HG03520 (cell line): ENCODE data around the gene GPX3.

ENCODE experiments used
- ATAC-seq: cut with Tn5 transposase; IDR thresholded peaks from one replicate; pipeline ENCODE4 v1.9.1; 2021; ENCODE audit warnings: mild to moderate bottlenecking, moderate library complexity; ENCODE audit not compliant: unreplicated experiment

The GPX3 gene

DNA sequence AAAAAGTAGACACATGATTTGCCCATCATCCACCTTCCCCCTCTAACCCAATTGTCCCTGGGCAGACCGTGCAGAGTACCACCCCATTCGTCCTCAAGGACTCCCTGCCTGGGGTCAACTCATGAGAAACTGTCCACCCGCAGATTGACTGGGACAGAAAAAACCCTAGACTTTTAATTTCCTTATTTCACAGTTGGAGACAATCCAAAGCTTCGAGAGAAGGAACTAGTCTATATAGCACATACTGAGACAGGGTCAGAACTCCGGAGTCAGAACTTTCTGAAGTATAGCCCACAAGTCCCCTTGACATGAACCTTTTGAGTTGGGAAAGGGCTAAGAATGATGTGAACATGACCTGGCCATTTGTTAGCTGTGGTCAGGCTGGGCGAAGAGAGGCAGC is 7.5 kb upstream of the GPX3 start:
- no peak for ATAC-seq

DNA sequence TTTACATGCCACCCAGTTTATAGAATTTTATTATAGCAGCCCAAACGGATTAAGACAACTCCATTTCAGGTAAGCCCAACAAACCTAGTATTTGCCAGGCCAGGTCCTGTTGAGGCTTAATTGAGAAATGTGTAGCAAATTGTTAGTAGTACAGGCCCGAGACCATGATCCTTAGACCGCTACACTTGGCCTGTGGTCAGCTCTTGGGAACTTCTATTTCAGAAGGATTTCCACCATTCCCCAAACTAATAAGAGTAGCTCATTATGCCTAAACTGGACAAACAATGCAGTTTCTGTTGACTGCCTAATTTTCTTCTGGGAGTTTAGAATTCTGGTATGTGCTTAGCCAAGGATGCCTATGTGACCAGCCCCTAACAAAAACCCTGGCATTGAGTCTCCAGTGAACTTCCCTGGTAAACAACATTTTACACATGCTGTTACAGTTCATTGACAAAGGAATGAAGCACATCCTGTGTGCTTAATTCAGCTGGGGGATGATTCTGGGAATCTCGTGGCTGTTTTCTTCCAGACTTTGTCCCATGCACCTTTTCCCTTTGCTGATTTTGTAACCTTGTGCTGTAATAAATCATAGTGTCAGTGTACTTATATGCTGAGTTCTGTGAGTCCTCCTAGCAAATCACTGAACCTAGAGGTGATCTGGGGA is 5.6 kb upstream of the GPX3 start:
- no peak for ATAC-seq

DNA sequence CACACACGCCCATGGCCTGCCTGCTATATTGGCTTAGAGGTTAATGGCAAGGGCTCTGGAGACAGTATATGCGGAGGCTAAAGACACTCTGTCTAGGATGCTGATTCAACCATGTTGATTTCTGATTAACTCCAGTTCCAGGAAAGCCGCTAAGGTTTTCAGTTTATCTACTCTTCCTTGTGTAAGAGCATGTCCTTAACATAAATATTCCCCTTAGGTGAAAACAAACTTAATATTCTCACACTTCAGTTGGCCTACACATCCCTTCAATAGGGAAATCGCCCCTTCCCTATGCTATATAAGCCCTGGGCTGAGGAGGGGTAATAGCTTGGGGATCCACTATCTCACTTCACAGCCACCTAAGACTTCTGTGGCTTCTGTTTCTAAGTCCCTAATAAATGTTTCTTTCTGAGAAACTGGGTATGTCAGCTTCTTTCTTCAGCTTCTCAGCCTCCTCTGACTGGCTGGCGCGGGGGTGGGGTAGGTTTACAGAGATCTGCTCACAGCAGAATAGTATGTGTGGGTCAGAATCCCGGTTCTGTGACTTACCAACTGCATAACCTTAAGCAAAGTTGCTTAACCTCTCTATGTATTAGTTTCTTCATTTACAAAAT is 4.3 kb upstream of the GPX3 start:
- no peak for ATAC-seq

DNA sequence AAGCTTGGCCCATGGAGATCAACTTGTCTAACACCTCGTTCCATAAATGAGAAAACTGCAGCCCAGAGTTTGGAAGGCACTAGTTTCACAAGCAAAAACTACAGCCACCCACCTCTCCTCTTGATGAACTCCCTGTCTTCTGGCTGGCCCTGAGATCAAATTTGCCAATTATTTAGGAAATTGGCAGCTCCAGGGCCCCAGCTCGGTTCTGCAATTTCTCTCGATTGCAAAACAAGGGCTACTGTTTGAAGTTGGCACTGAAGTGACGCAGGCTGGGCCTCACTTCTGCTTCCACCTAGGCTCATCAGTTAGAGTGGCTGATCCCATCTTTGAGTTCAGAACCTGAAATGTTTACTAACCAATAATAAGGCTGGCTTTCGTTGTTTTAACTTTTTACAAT is 3.7 kb upstream of the GPX3 start:
- no peak for ATAC-seq

DNA sequence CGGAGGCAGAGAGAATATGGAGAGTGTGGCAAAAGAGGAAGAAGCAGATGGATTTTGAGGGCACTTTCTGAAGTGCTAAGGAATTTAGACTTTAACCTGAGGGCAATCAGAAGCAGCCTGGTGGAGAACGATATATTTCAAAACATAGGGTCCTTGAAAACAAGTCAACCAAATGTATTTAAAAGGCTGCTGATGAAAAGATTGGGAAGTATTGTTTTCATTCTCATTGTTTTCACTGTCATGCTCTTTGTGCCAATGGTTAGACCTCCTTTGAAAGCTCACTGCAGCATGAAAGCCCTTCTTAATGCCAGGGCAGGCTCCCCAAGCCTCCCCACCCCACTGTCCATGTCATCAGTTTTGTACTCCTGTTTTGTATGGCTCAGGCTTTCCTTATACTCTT is 2.5 kb upstream of the GPX3 start:
- no peak for ATAC-seq

DNA sequence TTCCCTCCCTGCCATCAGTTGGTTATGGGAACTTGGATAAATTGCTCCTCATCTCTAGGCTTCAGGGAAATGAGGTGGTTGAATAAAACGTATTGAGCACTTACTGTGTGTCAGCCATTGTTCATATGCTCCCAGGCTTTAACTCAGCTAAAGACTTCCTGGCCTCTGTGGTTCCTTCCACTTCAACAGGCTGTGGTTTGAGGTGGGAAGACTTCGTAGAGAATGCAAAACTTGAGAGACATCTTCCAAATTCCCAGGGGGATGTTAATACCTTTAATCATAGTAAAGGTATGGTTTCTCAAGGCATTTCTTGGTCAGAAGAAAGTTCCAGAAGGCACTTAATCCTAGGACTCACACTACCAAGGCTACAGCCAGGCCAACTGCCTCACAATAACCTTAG is 1.5 kb upstream of the GPX3 start:
- ATAC-seq: no peak

DNA sequence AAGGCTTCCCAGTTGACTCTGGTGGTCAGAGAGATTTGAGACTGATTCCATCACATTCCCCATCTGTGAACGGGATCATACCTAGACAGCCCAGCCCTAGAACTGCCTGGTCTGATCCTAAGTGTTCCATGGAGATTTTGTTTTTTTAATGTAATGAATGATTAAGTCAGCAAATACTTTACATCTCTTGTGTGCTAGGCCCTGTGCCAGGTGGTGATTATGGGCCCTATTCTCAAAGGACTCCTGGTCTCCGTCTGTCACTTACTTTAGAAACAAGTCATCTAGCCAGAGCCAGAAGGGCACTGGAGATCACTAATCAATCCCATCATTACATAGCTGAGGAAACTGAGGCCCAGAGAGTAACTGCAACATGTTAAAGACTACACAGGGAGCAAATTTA is 1.1 kb upstream of the GPX3 start:
- no peak for ATAC-seq

DNA sequence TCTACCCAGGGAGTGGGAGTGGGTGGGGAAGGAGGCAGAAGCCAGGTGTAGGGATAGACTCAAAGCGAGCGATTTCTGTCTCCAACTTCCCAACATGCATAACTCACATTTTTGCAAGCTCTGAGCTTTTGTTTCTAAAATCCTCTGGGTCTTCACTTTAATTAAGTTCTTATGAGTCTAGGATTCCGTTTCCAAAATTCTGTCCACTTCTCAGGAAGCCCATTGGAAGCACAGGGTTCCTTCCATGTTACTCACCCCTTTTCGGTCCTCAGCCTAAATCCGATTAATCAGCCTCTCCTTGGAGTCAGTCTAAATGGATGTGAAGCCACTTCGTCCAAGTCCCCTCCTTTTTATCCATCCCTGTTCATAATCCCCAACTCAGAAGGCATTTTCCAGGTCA is 1.4 kb downstream of the GPX3 start:
- no peak for ATAC-seq

DNA sequence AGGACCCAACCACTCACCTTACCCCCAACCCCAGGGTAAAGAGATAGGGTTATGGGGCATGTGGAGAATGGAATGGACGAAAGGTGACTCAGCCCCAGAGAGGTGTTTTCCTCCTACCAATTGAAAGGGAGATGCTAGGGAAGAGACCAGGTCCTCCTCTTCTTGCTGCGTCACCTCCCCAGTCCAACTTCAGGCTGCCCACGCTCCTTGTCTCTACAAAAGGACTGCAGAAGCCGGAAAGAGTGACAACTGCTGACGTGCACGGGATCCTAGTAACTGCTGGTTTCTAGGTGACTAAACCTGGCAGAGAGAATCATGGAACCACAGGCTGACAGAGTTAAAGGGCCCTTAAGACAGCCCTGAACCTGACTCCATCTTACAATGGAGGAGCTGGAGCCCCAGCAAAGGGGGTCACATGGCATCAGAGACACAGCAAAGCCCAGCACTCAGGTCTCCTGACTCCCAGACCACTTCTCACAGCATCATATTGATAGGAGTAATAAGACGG is 2.2 kb downstream of the GPX3 start:
- ATAC-seq: no peak

DNA sequence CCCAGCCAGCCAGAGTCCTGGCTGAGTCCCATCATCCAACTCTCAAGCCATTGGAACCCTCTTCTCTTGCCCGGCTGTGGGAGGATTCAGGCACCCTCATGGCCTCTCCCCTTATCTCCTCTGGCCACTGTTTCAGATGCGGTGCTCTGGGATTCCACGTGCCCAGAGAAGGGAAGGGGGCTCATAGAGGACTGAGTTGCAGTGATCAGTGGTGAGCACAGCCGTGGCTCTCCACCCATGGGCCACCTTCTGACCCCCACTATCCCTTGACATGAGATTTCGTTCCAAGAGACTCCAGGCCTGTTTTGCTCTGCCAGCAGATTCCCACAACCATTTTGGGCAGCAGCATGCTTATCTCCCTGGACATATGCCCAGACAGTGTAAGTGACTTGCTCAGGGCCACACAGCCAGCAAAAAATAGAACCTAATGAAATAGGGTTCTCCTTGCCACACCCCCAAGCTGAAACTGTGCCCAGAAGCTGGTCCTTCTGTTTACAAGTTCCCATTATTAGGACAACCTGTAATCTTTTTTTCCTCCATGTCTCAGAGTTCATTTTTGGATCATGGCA is 2.7 kb downstream of the GPX3 start:
- no peak for ATAC-seq

DNA sequence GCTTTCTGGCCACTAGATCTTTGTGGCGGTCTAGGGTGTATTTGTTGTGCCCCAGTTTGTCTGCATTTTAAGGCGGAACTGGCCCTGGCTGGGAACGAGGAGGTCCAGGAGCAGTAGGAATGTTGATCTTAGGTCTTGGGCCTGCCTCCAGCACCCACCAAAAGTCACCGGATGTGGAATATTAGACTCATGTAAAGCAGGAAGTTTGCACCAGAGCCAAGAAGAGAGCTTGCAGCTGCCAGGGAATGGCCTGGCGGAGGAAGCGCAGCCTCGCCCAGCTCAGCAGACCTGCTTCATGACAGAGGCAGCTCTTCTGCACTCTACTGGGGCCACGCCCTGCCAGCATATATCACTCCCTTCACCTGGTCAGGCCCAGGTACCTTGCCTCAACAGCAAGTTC is 3.3 kb downstream of the GPX3 start:
- no peak for ATAC-seq

DNA sequence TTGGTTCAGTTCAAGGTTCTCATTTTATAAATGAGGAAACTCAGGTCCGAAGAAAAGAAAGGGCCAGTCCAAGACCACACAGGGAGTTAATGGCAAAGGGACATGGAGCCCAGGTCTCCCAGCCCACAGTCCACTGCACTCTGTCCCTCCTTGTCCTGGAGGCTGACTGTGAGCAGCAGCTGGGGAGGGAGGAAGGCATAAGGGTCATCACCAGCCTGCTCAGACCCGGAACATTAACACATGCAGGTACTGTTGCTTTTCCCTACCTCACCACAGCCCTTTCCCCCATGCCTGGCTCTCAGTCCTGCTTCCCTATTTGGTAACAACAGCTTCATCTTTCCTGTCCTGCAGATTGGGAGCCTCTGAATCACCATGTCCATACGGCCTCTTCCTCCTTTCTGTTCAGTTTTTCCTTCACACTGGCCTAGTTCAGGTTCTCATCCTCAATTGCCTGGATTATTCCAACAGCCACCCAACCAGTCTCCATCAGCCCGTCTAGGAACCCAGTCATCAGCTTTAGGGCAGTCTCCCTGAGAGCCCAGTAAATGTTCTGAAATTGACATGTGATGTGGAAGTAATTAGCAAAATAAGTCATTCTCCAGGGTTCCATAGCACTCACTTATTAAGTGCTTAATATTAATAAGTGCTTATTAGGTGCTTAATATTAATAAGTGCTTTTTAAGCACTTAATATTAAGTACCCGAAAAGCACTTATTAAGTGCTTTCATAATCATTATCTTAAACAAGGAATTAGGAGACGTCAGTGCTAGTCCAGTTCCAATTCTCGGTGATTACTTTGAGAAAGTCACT is 4.3 kb downstream of the GPX3 start:
- no peak for ATAC-seq

DNA sequence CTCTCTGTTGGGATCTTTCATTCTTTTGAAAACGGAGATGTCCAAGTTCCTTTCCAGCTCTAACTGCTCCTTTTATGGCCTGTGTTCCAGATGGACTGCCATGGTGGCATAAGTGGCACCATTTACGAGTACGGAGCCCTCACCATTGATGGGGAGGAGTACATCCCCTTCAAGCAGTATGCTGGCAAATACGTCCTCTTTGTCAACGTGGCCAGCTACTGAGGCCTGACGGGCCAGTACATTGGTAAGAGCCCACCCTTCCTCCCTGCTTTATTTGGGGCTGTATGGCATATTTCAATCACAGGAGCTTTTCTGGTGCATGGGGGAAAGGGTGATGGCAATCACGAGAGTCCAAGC is 4.8 kb downstream of the GPX3 start:
- ATAC-seq: no peak

DNA sequence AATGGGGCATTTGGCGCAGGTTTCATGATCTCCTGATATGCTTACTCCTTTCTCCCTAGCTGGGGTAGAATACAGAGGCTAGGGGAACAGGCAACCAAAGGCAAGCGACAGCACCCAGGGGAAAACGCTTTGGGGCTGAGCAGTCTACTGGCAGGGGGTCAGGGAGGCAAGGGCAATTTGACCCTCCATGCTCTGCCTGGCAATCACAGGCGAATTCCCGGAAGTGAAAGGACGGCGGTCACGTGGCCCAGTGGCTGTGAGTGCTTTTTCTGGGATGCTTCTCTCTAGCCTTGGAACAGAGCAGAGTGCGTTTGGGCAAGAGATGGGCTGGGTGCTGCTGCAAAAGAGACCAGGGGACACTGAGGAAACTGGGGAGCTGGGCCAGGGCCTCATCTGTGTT is 5.7 kb downstream of the GPX3 start:
- ATAC-seq: no peak

DNA sequence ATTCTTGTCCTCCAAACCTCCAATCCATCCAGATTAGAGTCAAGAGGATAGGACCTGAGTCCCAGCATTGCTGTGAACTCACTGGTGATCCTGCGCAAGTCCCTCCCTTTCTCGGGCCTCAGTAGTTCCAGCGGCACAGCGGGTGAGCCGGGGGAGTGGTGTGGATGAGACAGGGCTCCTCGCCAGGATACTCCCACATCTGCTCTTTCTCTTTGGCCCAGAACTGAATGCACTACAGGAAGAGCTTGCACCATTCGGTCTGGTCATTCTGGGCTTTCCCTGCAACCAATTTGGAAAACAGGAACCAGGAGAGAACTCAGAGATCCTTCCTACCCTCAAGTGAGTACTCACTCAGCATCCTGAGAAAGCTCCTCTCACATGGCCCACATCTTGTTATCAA is 6.3 kb downstream of the GPX3 start:
- ATAC-seq: no peak

DNA sequence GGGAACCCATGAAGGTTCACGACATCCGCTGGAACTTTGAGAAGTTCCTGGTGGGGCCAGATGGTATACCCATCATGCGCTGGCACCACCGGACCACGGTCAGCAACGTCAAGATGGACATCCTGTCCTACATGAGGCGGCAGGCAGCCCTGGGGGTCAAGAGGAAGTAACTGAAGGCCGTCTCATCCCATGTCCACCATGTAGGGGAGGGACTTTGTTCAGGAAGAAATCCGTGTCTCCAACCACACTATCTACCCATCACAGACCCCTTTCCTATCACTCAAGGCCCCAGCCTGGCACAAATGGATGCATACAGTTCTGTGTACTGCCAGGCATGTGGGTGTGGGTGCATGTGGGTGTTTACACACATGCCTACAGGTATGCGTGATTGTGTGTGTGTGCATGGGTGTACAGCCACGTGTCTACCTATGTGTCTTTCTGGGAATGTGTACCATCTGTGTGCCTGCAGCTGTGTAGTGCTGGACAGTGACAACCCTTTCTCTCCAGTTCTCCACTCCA is 7.6 kb downstream of the GPX3 start:
- ATAC-seq: no peak

DNA sequence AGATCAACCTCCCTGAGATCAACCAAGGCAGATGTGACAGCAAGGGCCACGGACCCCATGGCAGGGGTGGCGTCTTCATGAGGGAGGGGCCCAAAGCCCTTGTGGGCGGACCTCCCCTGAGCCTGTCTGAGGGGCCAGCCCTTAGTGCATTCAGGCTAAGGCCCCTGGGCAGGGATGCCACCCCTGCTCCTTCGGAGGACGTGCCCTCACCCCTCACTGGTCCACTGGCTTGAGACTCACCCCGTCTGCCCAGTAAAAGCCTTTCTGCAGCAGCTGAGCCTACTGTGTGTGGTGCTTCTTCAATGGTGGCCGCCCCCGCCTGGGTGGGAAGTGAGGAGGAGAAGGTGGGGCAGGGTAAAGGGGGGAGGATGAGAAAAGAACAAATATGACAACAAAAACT is 8.3 kb downstream of the GPX3 start:
- ATAC-seq: no peak

DNA sequence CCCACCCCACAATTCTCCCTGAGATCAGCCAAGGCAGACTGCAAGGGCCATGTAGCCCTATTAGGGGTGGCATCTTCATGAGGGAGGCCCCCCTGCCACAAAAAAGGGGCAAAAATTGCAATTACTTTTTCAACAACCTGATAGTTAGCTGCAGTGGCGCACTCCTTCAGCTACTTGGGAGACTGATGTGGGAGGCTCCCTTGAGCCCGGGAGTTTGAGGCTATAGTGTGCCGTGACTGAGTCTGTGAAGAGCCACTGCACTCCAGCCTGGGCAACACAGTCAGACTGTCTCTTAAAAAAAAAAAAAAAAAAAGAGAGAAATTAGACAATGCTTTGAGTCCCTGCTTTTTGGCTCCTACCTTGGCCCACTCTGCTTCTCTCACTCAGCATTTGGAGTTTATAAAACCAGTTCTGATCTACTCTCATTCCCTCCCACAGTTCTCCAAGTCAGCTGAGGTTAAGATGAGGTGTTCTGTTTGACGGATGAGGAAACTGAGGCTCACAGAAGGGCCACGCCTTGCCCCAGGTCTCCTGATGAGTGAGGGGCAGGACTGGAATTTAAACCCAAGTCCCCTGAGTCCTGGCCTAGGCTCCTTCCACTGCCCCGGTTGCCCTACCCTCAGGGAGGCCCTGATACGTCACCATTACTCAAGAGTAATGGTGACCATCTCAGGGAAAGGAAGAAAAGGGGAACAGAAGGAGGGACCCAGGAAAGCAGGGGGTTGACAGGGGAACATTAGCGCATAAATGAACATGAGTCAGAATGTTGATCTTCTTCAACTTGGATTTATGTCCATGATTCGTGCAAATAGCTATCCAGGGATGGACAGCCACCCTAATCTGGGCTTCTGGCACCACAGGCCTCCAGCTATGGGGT is 9.0 kb downstream of the GPX3 start:
- ATAC-seq: no peak

DNA sequence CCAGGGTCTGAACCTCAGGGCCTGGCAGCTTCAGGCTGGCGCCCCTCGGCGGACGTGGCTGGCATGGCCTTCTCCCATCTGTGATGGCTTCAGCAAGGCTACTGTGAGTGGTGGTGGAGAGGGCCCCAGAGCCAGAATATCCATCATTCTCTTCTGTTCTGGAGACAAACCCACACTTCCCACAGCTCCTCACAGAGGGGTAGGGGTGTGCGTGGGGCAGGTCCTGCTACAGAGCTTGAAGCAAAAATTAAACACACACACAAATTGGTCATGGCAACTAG is 9.6 kb downstream of the GPX3 start:
- ATAC-seq: no peak

DNA sequence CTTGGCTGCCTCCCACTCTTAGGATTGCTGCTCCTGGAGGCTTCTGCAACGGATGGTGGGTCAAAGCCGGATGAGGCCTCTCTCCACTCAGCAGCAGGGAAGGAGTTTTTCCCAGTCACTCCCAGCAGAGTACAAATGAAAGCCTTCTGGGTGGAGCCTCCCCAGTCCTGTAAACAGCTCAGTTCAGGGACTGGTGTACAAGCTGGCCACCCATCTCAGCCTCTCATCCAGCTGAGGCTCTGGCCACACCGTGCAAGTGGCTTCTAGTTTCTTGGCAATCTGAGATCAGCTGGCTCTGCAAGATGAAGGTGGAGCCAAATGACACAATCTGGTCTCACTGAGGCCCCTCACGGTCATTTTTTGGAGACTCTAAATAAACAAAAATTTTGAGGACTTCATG is 10.0 kb downstream of the GPX3 start:
- ATAC-seq: no peak

DNA sequence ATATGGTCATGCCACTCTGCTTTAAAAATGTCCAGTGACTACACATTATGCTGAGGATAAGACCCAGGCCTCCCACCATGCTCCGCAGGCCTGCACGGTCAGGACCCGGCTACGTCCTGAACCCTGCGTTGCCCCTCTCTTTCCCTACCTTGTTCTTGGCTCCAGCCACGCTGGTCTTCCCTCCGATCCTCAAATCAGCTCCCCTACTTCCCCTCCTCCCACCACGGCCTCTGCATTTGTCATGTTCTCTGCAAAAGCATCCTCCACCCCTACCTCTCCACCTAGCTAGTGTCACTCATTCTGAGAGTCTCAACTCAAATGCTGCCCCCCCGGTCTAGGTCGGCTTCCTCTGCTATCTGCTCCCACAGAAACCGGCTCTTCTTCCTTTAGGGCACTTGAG is 11.2 kb downstream of the GPX3 start:
- ATAC-seq: no peak
